K562 (cell line): ENCODE measurements around the gene NRXN2. TPM values are rescaled to one million over a fixed set of nuclear protein-coding genes. Genes with fewer than 3 reads are reported as not detected.

Experiments used
- ATAC-seq: fragments of 200-7000 bp; cut with Tn5 transposase; 3 replicates; pipeline ENCODE4 v1.9.1; 2020; ENCODE audit warnings: moderate library complexity
- BruUV-seq: library from RNA; stranded (reverse); fragments of 400-500 nt; replicated peaks from 2 replicates; lab custom pipeline; 2021; lab: Mats Ljungman, UMichigan
- CTCF ChIA-PET: fragments of 300-600 bp; formaldehyde crosslinking; extraction: SDS; loops from one replicate; lab custom pipeline; 2021; ENCODE audit warnings: low intra/inter-chr PET ratio; lab: Yijun Ruan, JAX
- POLR2A ChIA-PET: fragments of 300-600, 350-650 bp; sonication (Branson Sonifier 250); formaldehyde crosslinking; extraction: SDS; loops from one replicate; lab custom pipeline; 2021; ENCODE audit warnings: antibody characterized with exemption, inconsistent platforms; lab: Yijun Ruan, JAX
- DNase-seq, 4 experiments: peaks; one replicate each; pipeline versions ENCODE4 v3.0.0 to v3.0.0-alpha.2; 2011 to 2018; ENCODE audit warnings: low spot score in 3 of 4, mixed read lengths in 3 of 4; ENCODE audit errors: extremely low read depth in 1 of 4
- FAIRE-seq: peaks from 2 replicates; lab custom pipeline; 2011; peaks lifted over from hg19 to GRCh38; lab: Jason Lieb, UNC
- H2AFZ ChIP-seq: 2 replicates; pipeline ENCODE4 v1.6.0; 2011; ENCODE audit warnings: low read depth, low read length, control low read depth, inconsistent platforms
- H3K27ac ChIP-seq: fragments of 200-600 bp; 3 replicates; pipeline ENCODE4 v1.8.0; 2011; ENCODE audit warnings: low read depth, mild to moderate bottlenecking, control low read depth, inconsistent platforms, low read length, moderate library complexity, mixed read lengths; ENCODE audit errors: extremely low read depth
- H3K27me3 ChIP-seq, 2 experiments: fragments of 300-600 bp in 1 of 2; 2 replicates in 1 of 2; 3 replicates in 1 of 2; pipeline versions ENCODE4 v1.6.0 to v1.8.0; 2011; ENCODE audit warnings: inconsistent platforms in 2 of 2, low read length in 2 of 2, mild to moderate bottlenecking in 1 of 2, mixed read lengths in 1 of 2, moderate library complexity in 1 of 2; ENCODE audit not compliant: control insufficient read depth in 2 of 2, insufficient read depth in 2 of 2
- H3K36me3 ChIP-seq: fragments of 300-600 bp; 3 replicates; pipeline ENCODE4 v1.8.0; 2011; ENCODE audit warnings: mild to moderate bottlenecking, low read length, inconsistent platforms; ENCODE audit not compliant: control insufficient read depth, insufficient read depth
- H3K4me1 ChIP-seq, 2 experiments: fragments of 200-600 bp in 1 of 2; replicated peaks in 1 of 2; 2 replicates in 1 of 2; 3 replicates in 1 of 2; pipeline versions ENCODE4 v1.5.1 to v1.8.0; 2011; ENCODE audit warnings: inconsistent platforms in 2 of 2, low read length in 2 of 2, mild to moderate bottlenecking in 1 of 2, mixed read lengths in 1 of 2, moderate library complexity in 1 of 2; ENCODE audit not compliant: control insufficient read depth in 2 of 2, insufficient read depth in 2 of 2
- H3K4me2 ChIP-seq: 2 replicates; pipeline ENCODE4 v1.6.1; 2011; ENCODE audit warnings: low read length, control low read depth, inconsistent platforms, mixed read lengths; ENCODE audit not compliant: insufficient read depth
- H3K4me3 ChIP-seq: fragments of 200-600 bp; sonication (generic), shearing (Covaris generic); 2 replicates; pipeline ENCODE4 v1.5.1; 2016; ENCODE audit warnings: control low read depth, inconsistent platforms
- H3K79me2 ChIP-seq: fragments of 200-600 bp; 3 replicates; pipeline ENCODE4 v1.8.0; 2011; ENCODE audit warnings: low read length, inconsistent platforms; ENCODE audit not compliant: control insufficient read depth, insufficient read depth
- H3K9ac ChIP-seq, 2 experiments: 2 replicates each; pipeline versions ENCODE4 v1.6.0 to v1.6.1; 2011; ENCODE audit warnings: low read depth in 2 of 2, low read length in 2 of 2, control low read depth in 1 of 2, inconsistent platforms in 1 of 2, mild to moderate bottlenecking in 1 of 2, mixed read lengths in 1 of 2; ENCODE audit not compliant: insufficient read depth in 1 of 2
- H3K9me1 ChIP-seq: one replicate; pipeline ENCODE4 v1.6.0; 2011; ENCODE audit warnings: inconsistent platforms, mild to moderate bottlenecking, low read length, moderate library complexity; ENCODE audit not compliant: control insufficient read depth, insufficient read depth
- H3K9me3 ChIP-seq: replicated peaks from 2 replicates; pipeline ENCODE4 v1.5.1; 2011; ENCODE audit warnings: low read depth, low read length, inconsistent platforms; ENCODE audit not compliant: control insufficient read depth, insufficient read depth
- H4K20me1 ChIP-seq: replicated peaks from 2 replicates; pipeline ENCODE4 v1.6.1; 2011; ENCODE audit warnings: low read length, inconsistent platforms, mixed read lengths; ENCODE audit not compliant: control insufficient read depth, insufficient read depth
- RFX1 ChIP-seq: fragments of 450-650 bp; IDR thresholded peaks from 2 replicates; pipeline ENCODE4 v1.6.1; 2016; ENCODE audit warnings: mild to moderate bottlenecking, moderate library complexity
- ZNF316 ChIP-seq: fragments of 450-650 bp; IDR thresholded peaks from 2 replicates; pipeline ENCODE4 v1.6.1; 2016
- WGBS: fragments of 100-300 bp; shearing (Covaris generic); methylation state at CpG from one replicate; pipeline ENCODE4 v1.1.6; 2016; ENCODE audit warnings: low coverage, mixed read lengths; ENCODE audit not compliant: insufficient coverage; ENCODE audit errors: missing lambda C conversion rate; 5-methylcytosine and 5-hydroxymethylcytosine counted together
- in situ Hi-C: fragments of 300-500 bp; cut with MboI; formaldehyde crosslinking; loops from 4 replicates; pipeline ENCODE4 v1.15.0; 2018; ENCODE audit warnings: inconsistent platforms, mixed read lengths
- intact Hi-C: fragments of 100-400 bp; cut with micrococcal nuclease; formaldehyde crosslinking; loops from 2 replicates; pipeline ENCODE4 v1.14.2; 2022
- polyA plus RNA-seq, 8 experiments: library from polyadenylated mRNA; depleted of rRNA in 4 of 8; stranded (reverse) in 5 of 8; unstranded in 3 of 8; fragments of >200 nt; fragmentation: Nextera tagmentation in 2 of 8; fragmentation: Illumina TruSeq in 1 of 8; extraction: Ambion mirVana in 2 of 8; extraction: Trizol in 1 of 8; gene quantifications; 2 replicates each; pipeline versions ENCODE4 v1.2.1 to v1.2.3, GENCODE V29; 2011 to 2014; ENCODE audit warnings: inconsistent platforms in 1 of 8, missing spikeins in 1 of 8
- total RNA-seq, 7 experiments: library from RNA; depleted of rRNA in 6 of 7; stranded (reverse); fragments of >200 nt in 6 of 7; fragmentation: Illumina TruSeq in 2 of 7; extraction: Trizol in 2 of 7; gene quantifications; 2 replicates each; pipeline versions ENCODE4 v1.2.1 to v1.2.3, GENCODE V29; 2011 to 2021; ENCODE audit warnings: low replicate concordance in 1 of 7
- TF ChIP-seq, protein P1 (sequence below): IDR thresholded peaks from 3 replicates; pipeline ENCODE4 v1.6.1; 2011; ENCODE audit warnings: borderline replicate concordance, mild to moderate bottlenecking, moderate library complexity; ENCODE audit not compliant: insufficient read length; ENCODE audit errors: extremely low read depth

Gene NRXN2
- total and polyA plus RNA-seq, 9 of the 15 experiments (the other 6 are each of a cell fraction or from before 2014, with no cell fraction given), result 0.07 to 0.47 (median 0.15) TPM; not detected in 4

DNA sequence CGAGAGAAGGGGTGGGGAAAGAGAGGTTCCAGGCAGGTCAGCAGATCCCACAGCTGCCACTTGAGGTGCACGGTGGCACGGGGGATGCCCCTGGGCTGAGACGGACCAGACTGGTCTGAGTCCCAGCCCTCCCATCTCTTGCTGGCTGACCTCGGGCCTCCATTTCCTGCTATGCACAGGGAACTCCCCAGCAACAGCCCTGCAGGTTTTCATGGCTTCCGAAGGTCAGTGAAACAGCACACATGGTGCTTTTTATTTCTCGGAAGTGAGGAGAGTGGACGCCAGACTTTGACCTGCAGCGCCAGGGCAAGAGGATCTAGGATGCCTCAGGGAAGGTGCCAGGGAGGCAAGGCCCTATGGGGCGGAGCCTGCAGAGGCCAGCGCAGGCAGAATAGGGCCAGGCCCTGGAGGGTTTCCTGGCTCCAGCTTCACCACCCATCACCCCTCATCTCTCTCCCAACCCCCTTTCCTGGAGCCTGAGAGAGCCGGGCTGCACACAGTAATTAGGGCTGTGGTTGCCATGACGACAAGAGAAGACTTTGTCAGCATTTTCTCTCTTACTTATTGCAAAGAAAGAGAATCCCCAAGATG, 102.5 kb downstream of the NRXN2 start:
- no peak overlapping the region for H3K27ac ChIP-seq
- no peak for ATAC-seq
- in situ Hi-C loops, result no loop called here
- no peaks in the 10 kb centered on the region for H3K36me3 ChIP-seq
- 20% methylated on average over 12 of the region's 13 CpGs for WGBS
- intact Hi-C loops, result no loop called here
- H4K20me1 ChIP-seq, result peaks cover 2% of the 10 kb centered on the region; the same call in 1 of the 2 replicates
- H3K4me1 ChIP-seq, result peaks cover 0 to 12% of the 10 kb centered on the region in 2 experiments; a peak in 3 of 5 replicates
- H3K9me1 ChIP-seq, result no peaks in the 10 kb centered on the region
- H3K9me3 ChIP-seq, result no peaks in the 10 kb centered on the region
- H3K4me3 ChIP-seq, result no peak overlapping the region
- H3K27me3 ChIP-seq, result peaks cover 0 to 21% of the 10 kb centered on the region in 2 experiments; a peak in 2 of 5 replicates
- H3K9ac ChIP-seq, result 0 out of 4 replicates have a peak overlapping the region, but pooled peaks of 1 of the 2 experiments have one; percentile 19
- H3K79me2 ChIP-seq, result no peaks in the 10 kb centered on the region
- FAIRE-seq, result no peak
- H3K4me2 ChIP-seq, result no peak overlapping the region
- POLR2A ChIA-PET, result interaction anchor here (0.8 to 1.5 kb wide), 2 partner anchors 10 to 12 kb away, joined by 4 to 6 read pairs; no protein-coding TSS in a partner anchor
- CTCF ChIA-PET, result no interaction called here
- no peak for DNase-seq
- H2AFZ ChIP-seq, result no peak overlapping the region
- TF ChIP-seq RFX1, result peak; percentile 91
- TF ChIP-seq, protein P1, sequence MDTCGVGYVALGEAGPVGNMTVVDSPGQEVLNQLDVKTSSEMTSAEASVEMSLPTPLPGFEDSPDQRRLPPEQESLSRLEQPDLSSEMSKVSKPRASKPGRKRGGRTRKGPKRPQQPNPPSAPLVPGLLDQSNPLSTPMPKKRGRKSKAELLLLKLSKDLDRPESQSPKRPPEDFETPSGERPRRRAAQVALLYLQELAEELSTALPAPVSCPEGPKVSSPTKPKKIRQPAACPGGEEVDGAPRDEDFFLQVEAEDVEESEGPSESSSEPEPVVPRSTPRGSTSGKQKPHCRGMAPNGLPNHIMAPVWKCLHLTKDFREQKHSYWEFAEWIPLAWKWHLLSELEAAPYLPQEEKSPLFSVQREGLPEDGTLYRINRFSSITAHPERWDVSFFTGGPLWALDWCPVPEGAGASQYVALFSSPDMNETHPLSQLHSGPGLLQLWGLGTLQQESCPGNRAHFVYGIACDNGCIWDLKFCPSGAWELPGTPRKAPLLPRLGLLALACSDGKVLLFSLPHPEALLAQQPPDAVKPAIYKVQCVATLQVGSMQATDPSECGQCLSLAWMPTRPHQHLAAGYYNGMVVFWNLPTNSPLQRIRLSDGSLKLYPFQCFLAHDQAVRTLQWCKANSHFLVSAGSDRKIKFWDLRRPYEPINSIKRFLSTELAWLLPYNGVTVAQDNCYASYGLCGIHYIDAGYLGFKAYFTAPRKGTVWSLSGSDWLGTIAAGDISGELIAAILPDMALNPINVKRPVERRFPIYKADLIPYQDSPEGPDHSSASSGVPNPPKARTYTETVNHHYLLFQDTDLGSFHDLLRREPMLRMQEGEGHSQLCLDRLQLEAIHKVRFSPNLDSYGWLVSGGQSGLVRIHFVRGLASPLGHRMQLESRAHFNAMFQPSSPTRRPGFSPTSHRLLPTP, result no peak
- TF ChIP-seq ZNF316, result peak; percentile 30; the same call in 1 of the 2 replicates
- TF ChIP-seq, all 486 proteins: peak for 2
- BruUV-seq, result no TSS peak
